MM.1S (cell line): Measurements from ENCODE around the gene CUL2.

Experiments
- EZH2 ChIP-seq: fragments of 300-600 bp; sonication (generic); optimal IDR thresholded peaks from 2 replicates; pipeline ENCODE3; 2017; ENCODE audit warnings: low read depth, mild to moderate bottlenecking, antibody characterized with exemption, low read length, mixed read lengths
- TF ChIP-seq, protein P1 (sequence below): fragments of 300-600 bp; sonication (generic); IDR thresholded peaks from 2 replicates; pipeline ENCODE4 v1.5.1; 2016; ENCODE audit warnings: antibody characterized with exemption, low read length, mixed read lengths

DNA sequence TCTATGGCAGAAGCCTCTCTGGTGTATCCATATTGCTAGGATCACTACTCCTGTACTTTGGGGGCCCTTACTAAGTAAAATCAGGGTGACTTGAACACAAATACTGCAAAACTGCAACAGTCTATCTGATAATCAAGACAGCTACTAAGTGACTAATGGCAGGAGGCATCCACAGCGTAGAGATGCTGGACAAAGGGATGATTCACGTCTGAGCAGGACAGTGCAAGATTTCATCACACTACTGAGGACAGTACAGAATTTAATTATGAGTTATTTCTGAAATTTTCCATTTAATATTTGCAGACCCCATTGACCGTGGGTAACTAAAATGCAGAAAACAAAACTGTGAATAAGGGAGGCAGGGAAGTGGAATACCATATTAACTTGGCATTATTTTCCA is 10.4 kb downstream of the CUL2 start:
- TF ChIP-seq, protein P1, sequence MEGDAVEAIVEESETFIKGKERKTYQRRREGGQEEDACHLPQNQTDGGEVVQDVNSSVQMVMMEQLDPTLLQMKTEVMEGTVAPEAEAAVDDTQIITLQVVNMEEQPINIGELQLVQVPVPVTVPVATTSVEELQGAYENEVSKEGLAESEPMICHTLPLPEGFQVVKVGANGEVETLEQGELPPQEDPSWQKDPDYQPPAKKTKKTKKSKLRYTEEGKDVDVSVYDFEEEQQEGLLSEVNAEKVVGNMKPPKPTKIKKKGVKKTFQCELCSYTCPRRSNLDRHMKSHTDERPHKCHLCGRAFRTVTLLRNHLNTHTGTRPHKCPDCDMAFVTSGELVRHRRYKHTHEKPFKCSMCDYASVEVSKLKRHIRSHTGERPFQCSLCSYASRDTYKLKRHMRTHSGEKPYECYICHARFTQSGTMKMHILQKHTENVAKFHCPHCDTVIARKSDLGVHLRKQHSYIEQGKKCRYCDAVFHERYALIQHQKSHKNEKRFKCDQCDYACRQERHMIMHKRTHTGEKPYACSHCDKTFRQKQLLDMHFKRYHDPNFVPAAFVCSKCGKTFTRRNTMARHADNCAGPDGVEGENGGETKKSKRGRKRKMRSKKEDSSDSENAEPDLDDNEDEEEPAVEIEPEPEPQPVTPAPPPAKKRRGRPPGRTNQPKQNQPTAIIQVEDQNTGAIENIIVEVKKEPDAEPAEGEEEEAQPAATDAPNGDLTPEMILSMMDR = no peak
- no peak for TF ChIP-seq EZH2
